RPMI8226 (cell line): ENCODE results near the gene APOBEC3A.
"Not testable (repeated sequence)": the region's sequence is repeated elsewhere in the genome, so short reads cannot be mapped to it uniquely, and the experiment has no call there.

ENCODE experiments used
- DNase-seq: peaks from one replicate; pipeline ENCODE4 v3.0.0-alpha.2; 2015

The APOBEC3A gene

GRCh38 chr22:38981992-38982927 is 24.9 kb downstream of the APOBEC3A start, which contains the start of gene APOBEC3B:
APOBEC3B (plus strand) TSS chr22:38982347; CDS start chr22:38982454, 107 bp downstream.
- DNase-seq, result peak; percentile 94

GRCh38 chr22:38984224-38984623 is 26.8 kb downstream of the APOBEC3A start:
- DNase-seq, result peak; percentile 55

- peak; percentile 94 for DNase-seq
These were observed 27.7 kb downstream of the APOBEC3A start for GRCh38 chr22:38984784-38985757.

- DNase-seq, result no peak
These were observed 29.2 kb downstream of the APOBEC3A start for GRCh38 chr22:38986629-38987028.

- no peak for DNase-seq
These were observed 29.9 kb downstream of the APOBEC3A start for GRCh38 chr22:38987171-38987895.

GRCh38 chr22:38989466-38989865 is 32.1 kb downstream of the APOBEC3A start:
- no peak for DNase-seq

GRCh38 chr22:38992871-38993371 is 35.5 kb downstream of the APOBEC3A start:
- not testable (repeated sequence) for DNase-seq

- no peak for DNase-seq
These were observed 38.7 kb downstream of the APOBEC3A start for GRCh38 chr22:38996105-38996504.

- DNase-seq, result no peak
These were observed 40.1 kb downstream of the APOBEC3A start for GRCh38 chr22:38997518-38997917.

- peak; percentile 96 for DNase-seq
These were observed 45.8 kb downstream of the APOBEC3A start for GRCh38 chr22:39003165-39003638.

GRCh38 chr22:39007177-39007576 is 49.8 kb downstream of the APOBEC3A start:
- DNase-seq, result no peak

- not testable (repeated sequence) for DNase-seq
These were observed 51.0 kb downstream of the APOBEC3A start for GRCh38 chr22:39008271-39008850.

GRCh38 chr22:39010946-39011345 is 53.5 kb downstream of the APOBEC3A start:
- no peak for DNase-seq
